ENCODE results near the gene APH1A.
"Not testable (repeated sequence)": the region's sequence is repeated elsewhere in the genome, so short reads cannot be mapped to it uniquely, and the experiment has no call there.

DNA sequence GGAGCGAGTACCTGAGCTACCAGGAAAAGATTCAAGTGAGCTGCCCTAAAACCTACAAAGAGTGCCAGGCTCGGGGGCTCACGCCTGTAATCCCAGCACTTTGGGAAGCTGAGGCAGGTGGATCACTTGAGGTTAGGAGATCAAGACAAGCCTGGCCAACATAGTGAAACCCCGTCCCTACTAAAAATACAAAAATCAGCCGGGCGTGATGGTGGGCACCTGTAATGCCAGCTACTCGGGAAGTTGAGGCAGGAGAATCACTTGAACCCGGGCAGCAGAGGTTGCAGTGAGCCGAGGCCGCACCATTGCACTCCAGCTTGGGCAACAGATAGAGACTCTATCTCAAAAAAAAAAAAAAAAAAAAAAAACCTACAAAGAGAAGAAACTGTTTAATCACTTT is 35.9 kb downstream of the APH1A start:
- TF ChIP-seq, protein P1, sequence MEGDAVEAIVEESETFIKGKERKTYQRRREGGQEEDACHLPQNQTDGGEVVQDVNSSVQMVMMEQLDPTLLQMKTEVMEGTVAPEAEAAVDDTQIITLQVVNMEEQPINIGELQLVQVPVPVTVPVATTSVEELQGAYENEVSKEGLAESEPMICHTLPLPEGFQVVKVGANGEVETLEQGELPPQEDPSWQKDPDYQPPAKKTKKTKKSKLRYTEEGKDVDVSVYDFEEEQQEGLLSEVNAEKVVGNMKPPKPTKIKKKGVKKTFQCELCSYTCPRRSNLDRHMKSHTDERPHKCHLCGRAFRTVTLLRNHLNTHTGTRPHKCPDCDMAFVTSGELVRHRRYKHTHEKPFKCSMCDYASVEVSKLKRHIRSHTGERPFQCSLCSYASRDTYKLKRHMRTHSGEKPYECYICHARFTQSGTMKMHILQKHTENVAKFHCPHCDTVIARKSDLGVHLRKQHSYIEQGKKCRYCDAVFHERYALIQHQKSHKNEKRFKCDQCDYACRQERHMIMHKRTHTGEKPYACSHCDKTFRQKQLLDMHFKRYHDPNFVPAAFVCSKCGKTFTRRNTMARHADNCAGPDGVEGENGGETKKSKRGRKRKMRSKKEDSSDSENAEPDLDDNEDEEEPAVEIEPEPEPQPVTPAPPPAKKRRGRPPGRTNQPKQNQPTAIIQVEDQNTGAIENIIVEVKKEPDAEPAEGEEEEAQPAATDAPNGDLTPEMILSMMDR (IDR thresholded peaks at IDR 0.05), result not testable (repeated sequence)
- TF ChIP-seq EZH2, EZH2phosphoT487 (IDR thresholded peaks at IDR 0.05): not testable (repeated sequence)
